IPS-NIHi7 (cell line): ENCODE results near the gene CELF6.

Experiments used
- DNase-seq: peaks from one replicate; pipeline ENCODE4 v3.0.0; 2012; ENCODE audit warnings: mixed read lengths; ENCODE audit errors: extremely low spot score

Gene CELF6

DNA sequence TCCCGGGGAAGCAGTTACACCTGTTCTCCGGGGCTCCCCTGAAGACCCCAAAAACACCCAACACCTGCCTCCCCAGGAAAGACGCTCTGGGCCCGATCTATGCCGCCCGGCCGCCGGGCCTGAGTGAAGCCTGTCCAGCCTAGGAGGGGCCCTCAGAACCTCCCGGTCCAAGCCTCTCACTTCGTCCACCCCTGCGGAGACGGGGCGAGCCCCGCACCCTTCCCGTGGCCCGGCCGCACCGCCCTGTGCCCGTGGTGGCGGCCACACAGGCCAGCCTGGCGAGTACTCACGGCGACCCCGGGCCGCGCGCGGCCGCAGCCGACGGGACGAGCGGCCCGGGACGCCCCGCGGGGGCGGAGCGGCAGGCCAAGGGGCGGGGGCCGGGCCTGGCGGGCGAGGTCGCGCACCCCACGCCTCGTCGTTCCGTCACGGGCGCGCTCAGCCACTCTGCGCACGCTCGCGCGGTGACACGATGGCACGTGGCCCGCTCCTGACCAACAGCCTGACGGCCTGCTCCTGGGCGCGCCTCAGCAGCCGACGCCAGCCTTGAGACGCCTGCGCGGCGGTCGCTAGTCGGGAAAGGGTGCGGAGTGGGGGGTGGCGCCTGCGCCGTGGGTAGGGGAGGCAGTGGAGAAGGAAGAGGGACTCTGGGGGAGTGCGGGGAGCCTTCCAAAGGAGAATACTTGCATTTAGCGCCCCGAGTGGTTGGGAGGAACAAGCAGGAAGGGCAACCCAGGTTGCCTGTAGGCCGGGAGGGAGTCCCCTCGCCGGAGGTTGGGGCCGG is 47.6 kb downstream of the CELF6 start, which contains the start of gene PARP6:
PARP6 (minus strand) TSS at position 342 of the 784 bp plus-strand sequence. CDS start 5,077 bp downstream, outside the sequence.
- peak; percentile 99 for DNase-seq

GRCh38 chr15:72271895-72272212 is 48.1 kb downstream of the CELF6 start:
- peak; percentile 63 for DNase-seq

- DNase-seq: no peak
These were observed 48.7 kb downstream of the CELF6 start for GRCh38 chr15:72271221-72271620.

DNA sequence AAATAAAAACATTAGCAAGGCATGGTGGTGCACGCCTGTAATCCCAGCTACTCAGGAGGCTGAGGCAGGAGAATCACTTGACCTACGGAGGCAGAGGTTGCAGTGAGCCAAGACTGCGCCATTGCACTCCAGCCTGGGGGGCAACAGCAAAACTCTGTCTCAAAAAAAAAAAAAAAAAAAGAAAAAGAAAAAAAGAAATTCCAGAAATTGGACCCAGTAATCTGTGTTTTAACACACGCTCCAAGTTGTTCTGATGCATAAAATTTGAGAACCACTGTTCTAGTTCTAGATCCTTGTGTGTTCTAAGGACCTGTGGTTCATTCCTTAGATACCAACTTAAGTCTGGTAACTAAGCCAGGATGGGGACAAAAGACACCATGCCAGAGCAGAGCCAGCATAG is 50.2 kb downstream of the CELF6 start:
- no peak for DNase-seq

GRCh38 chr15:72265031-72265430 is 54.9 kb downstream of the CELF6 start:
- no peak for DNase-seq

- no peak for DNase-seq
These were observed 67.2 kb downstream of the CELF6 start for GRCh38 chr15:72252663-72253299.

GRCh38 chr15:72249142-72249810 is 70.7 kb downstream of the CELF6 start:
- no peak for DNase-seq

- DNase-seq: no peak
These were observed 71.4 kb downstream of the CELF6 start for GRCh38 chr15:72248514-72248913.

- peak; percentile 52 for DNase-seq
These were observed 77.1 kb downstream of the CELF6 start for GRCh38 chr15:72242775-72243370.

GRCh38 chr15:72239652-72240051 is 80.3 kb downstream of the CELF6 start:
- DNase-seq: no peak

DNA sequence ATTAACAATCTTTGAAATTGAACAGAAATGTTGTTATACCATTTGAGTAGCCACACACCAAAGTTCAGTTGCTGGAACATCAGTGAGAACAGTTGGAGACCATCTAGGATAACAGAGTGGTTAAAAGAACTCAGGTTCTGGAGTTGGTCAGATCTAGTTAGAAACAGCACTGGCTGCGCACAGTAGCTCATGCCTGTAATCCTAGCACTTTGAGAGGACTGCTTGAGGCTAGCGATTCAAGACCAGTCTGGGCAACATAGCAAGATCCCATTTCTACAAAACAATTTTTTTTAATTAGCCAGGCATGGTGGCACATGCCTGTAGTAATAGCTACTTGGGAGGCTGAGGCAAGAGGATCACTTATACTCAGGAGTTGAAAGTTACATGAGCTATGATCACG is 81.4 kb downstream of the CELF6 start:
- DNase-seq: no peak

DNA sequence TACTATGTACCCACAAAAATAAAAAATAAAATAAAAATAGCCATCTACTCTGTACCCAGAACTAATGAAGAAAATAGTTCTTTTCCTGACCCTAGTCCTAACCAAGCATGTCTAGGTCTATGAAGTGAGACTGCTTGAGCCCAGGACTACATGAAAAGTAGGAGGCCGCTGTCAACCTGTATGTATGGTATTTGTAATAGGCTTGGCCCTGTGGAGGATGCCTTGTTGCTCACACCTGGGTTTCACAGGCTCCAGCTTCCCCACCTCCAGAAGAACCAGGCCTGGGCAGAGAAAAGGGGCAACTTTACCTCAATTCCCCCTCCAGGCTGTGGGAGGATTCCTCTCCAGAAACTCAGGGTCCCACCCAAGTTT is 82.1 kb downstream of the CELF6 start:
- DNase-seq: no peak

GRCh38 chr15:72237029-72237852 is 82.7 kb downstream of the CELF6 start:
- peak; percentile 74 for DNase-seq

- no peak for DNase-seq
These were observed 83.5 kb downstream of the CELF6 start for GRCh38 chr15:72236381-72237003.

DNA sequence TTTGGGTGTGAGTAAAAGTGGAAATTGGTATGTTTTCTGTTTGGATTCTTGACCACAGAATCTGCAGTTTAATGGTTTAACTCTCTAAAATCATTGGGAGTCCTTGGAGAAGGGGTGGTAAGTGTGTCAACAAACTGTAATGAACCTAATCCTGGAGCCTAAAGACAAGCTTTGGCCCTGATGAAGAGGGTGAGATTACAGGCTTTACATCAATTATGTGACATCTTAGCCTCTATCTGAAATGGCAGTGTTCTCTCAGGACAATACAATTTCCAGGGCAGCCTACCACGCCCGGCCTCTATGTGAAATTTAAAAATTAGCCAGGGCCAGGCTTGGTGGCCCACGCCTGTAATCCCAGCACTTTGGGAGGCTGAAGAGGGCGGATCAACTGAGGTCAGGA is 84.7 kb downstream of the CELF6 start:
- DNase-seq: no peak
